Epithelial cell of esophagus (primary cell): ENCODE data around the gene ATG12.
"Not testable (repeated sequence)": the region's sequence is repeated elsewhere in the genome, so short reads cannot be mapped to it uniquely, and the experiment has no call there.

Source experiments
- DNase-seq: peaks from one replicate; pipeline ENCODE4 v3.0.0; 2010; ENCODE audit warnings: low read depth
- H3K4me3 ChIP-seq: 2 replicates; pipeline ENCODE4 v1.5.1; 2011; ENCODE audit warnings: mild to moderate bottlenecking, low read length, control low read depth
- CTCF ChIP-seq: IDR thresholded peaks from 2 replicates; pipeline ENCODE4 v1.5.1; 2011; ENCODE audit warnings: low read depth, mild to moderate bottlenecking, low read length, control low read depth, inconsistent platforms; ENCODE audit not compliant: insufficient read depth; ENCODE audit errors: missing control alignments

Gene ATG12

GRCh38 chr5:115825948-115826347, 15.4 kb downstream of the ATG12 start:
- DNase-seq, result no peak
- no peak for TF ChIP-seq CTCF
- H3K4me3 ChIP-seq, result no peak overlapping the region

- not testable (repeated sequence) for H3K4me3 ChIP-seq, DNase-seq
Measured at GRCh38 chr5:115824983-115825382, 16.4 kb downstream of the ATG12 start.

GRCh38 chr5:115820846-115821245, 20.5 kb downstream of the ATG12 start:
- no peak overlapping the region for H3K4me3 ChIP-seq
- no peak for TF ChIP-seq CTCF
- DNase-seq, result no peak

DNA sequence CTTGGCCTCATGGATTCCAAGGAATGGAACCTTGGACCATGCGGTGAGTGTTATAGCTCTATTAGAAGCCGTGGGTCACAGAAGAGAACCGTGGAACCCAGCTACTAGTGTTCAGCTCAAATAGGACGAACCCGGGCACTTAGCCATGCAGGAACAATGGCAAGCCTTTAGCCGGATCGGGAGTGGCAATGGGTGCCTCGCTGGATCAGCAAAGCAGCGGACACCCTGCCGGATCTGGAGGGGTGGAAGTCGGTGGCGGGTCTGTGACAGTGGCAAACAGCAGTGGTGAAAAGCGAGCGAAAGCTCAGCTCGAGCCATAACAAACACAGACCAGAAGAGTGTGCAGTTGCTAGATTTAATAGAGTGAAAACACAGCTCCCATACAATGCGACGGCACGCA, 22.5 kb downstream of the ATG12 start:
- TF ChIP-seq CTCF, result no peak
- H3K4me3 ChIP-seq, result no peak overlapping the region
- no peak for DNase-seq

DNA sequence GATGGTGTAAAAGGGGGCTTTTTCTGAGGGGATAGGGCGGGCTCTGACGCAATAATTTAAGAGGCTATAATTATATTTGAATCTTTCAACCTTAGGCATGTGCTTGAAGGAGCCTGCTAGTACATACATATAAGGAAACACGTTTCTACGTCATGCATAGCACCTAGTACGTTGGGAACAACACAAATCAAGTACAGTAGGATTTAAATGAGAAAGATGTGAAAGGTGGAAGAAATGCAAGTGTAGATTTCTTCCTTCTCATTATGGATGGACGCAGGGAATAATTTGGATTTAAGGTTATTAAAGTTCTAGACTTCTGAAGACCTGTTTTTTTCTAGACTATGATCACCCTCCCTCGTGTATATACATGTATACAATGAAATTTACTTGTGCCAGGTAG, 24.0 kb downstream of the ATG12 start:
- TF ChIP-seq CTCF, result no peak
- H3K4me3 ChIP-seq, result no peak overlapping the region
- no peak for DNase-seq

GRCh38 chr5:115816226-115817081, 24.9 kb downstream of the ATG12 start, which contains the start of gene CDO1:
Gene CDO1, minus strand, starts transcription at chr5:115816659. Its CDS starts 262 bp downstream, at chr5:115816397.
- peak within 1 kb of the TSS; percentile 24 for H3K4me3 ChIP-seq
- no peak for TF ChIP-seq CTCF
- DNase-seq, result peak; percentile 25

DNA sequence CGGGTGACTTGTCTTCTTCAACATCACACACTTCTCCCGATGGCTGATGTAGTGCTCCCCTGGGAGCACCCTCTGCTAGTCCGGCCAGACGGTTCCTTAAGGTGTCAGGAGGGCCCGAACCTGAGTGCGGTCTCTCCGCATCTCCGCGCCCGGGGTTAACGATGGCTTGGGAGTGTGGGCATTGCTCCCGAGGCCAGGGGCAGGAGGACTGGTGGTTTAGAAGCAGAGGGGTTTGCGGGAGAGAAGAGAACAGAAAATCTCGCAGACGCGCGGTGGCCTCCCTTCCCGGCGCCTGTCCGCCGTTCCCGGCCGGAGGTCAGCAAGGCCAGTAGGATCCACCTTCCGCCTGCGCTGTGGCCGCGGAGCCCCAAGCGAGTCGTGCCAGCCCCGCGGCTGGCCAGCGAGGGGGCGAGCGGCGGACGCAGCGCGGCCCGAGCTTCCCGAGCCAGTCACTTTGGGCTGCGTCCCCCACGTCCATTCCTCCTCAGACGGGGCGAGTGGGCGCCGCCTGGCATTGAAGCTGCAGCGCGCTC, 25.6 kb downstream of the ATG12 start:
- no peak for DNase-seq
- no peak for TF ChIP-seq CTCF

More for the DNA sequence above, 25.6 kb downstream of the ATG12 start:
- H3K4me3 ChIP-seq, result no peak overlapping the region
